ENCODE measurements around the gene ACTN2. TPM values are rescaled to one million over a fixed set of nuclear protein-coding genes. Genes with fewer than 3 reads are reported as not detected.

ACTN2 gene
- total and polyA plus RNA-seq, 3 experiments from 2014 or later, result not detected

DNA sequence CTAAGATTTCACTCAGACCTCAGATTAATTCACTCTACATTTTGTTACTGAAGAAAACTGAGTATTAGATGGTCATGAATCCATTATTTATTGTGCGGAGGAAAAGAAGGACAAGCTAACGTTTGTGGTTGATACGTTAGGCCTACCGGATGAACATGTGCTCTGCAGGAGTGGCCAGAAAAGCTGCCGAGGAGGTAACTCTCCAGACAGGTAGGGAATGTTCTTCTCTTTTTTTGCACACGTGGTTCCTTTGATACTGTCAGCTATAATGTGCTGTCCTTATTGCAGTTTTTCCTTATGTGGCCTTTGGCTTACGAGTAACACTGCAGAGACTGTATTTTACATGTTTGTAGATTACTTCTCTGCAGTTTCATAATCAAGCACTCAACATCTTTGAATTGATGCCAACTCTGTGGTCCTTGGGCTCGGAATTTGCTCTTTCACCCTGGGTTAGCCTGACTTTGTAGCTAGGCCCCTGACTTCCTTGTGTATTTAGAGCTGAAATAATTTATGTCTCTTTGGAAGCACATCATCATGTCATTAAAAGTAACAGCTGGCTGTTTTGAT, 122.3 kb downstream of the ACTN2 start:
- H3K4me1 ChIP-seq (ENCODE audit: insufficient read depth, low read length), result no peaks in the 10 kb centered on the region
- H3K9me3 Mint-ChIP-seq, result no peaks in the 10 kb centered on the region
- no peak overlapping the region for H3K4me3 Mint-ChIP-seq
- no peaks in the 10 kb centered on the region for H3K27me3 Mint-ChIP-seq
- H3K36me3 ChIP-seq (ENCODE audit: insufficient read depth, low read length), result peaks cover 38% of the 10 kb centered on the region
- peaks cover 12 to 26% (median 24%) of the 10 kb centered on the region in 3 donors for H3K4me1 Mint-ChIP-seq
- H3K27me3 ChIP-seq (ENCODE audit: insufficient read depth, low read length, poor library complexity, severe bottlenecking), result no peaks in the 10 kb centered on the region
- CTCF ChIA-PET, result no interaction called here
- no peaks in the 10 kb centered on the region for H3K9me3 ChIP-seq (ENCODE audit: low read length)
- DNase-seq, result no peak
- peaks cover 19 to 90% (median 31%) of the 10 kb centered on the region in 3 donors for H3K36me3 Mint-ChIP-seq
- H3K27ac Mint-ChIP-seq, result no peak overlapping the region
- no peak overlapping the region for H3K27ac ChIP-seq (ENCODE audit: low read depth, low read length)
- H3K4me3 ChIP-seq (ENCODE audit: low read length), result no peak overlapping the region
- POLR2A ChIA-PET, result no interaction called here

DNA sequence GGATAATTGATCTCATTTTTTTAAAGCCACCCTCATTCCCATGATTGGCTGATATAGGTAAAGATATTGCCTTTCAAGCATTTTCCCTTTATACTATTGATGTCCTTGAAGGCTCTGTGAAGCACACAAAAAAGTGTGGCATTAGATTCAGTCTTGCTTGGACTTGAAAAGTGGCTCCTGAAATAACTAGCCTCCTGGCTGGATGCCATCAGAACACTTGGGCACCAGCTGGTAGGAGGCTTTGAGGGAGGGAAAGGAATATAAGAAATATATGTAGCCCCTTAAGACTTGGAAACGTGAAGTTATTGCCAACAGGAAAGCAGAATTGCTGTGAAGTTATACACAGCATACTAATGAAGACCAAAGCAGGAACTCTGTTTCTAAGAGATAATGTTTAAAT, 122.8 kb downstream of the ACTN2 start:
- H3K27me3 Mint-ChIP-seq, result no peaks in the 10 kb centered on the region
- CTCF ChIA-PET, result no interaction called here
- no peaks in the 10 kb centered on the region for H3K9me3 ChIP-seq (ENCODE audit: low read length)

DNA sequence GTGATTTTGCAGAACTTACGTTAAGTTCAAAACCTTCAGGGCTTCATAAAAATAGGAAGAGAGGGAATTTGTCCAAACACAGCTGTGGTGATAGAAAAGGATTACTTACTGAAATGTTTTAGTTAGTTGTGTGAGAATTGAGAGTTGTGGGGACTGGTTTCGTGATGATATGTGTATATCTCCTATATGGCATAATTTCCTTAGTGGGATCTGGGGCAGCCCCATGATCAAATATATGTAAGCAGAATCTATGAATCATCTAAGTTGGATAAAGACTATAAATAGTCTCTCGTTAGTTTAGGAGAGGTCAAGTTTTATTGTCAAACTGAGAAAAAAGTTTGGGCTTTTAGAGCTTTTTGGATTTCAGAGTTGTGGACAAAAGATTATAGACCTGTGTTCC, 123.7 kb downstream of the ACTN2 start:
- Histone ChIP-seq H3K4me1 (ENCODE audit: insufficient read depth, low read length) (no peaks in the 10 kb centered on the region), H3K27ac (ENCODE audit: low read depth, low read length) (no peak overlapping the region), H3K27me3 (ENCODE audit: insufficient read depth, low read length, poor library complexity, severe bottlenecking) (no peaks in the 10 kb centered on the region), H3K4me3 (ENCODE audit: low read length) (no peak overlapping the region), H3K36me3 (ENCODE audit: insufficient read depth, low read length) (peaks cover 40% of the 10 kb centered on the region), H3K9me3 (ENCODE audit: low read length) (no peaks in the 10 kb centered on the region)
- Mint-ChIP-seq H3K36me3 (peaks cover 19 to 93% (median 36%) of the 10 kb centered on the region in 3 donors), H3K9me3 (no peaks in the 10 kb centered on the region), H3K4me3 (no peak overlapping the region), H3K27me3 (no peaks in the 10 kb centered on the region), H3K27ac (no peak overlapping the region), H3K4me1 (peaks cover 7 to 16% (median 16%) of the 10 kb centered on the region in 3 donors)
- POLR2A ChIA-PET, result interaction anchor here (0.5 kb wide), 1 partner anchor 1643 kb away, joined by 3 read pairs; no protein-coding TSS in a partner anchor
- CTCF ChIA-PET, result interaction anchor here (1.2 kb wide), 1 partner anchor 15 kb away, joined by 3 read pairs; the partner anchor contains the start of gene MTR
- no peak for DNase-seq

More for the DNA sequence above, 122.8 kb downstream of the ACTN2 start:
- peaks cover 40% of the 10 kb centered on the region for H3K36me3 ChIP-seq (ENCODE audit: insufficient read depth, low read length)
- no peaks in the 10 kb centered on the region for H3K27me3 ChIP-seq (ENCODE audit: insufficient read depth, low read length, poor library complexity, severe bottlenecking)
- no peaks in the 10 kb centered on the region for H3K9me3 Mint-ChIP-seq
- peaks cover 12 to 23% (median 21%) of the 10 kb centered on the region in 3 donors for H3K4me1 Mint-ChIP-seq
- H3K27ac Mint-ChIP-seq, result peak overlapping the region in 1 of 8 donors; percentile 4
- POLR2A ChIA-PET, result no interaction called here
- no peak for DNase-seq
- H3K36me3 Mint-ChIP-seq, result peaks cover 19 to 90% (median 35%) of the 10 kb centered on the region in 3 donors
- no peak overlapping the region for H3K4me3 ChIP-seq (ENCODE audit: low read length)
- H3K27ac ChIP-seq (ENCODE audit: low read depth, low read length), result no peak overlapping the region
- H3K4me1 ChIP-seq (ENCODE audit: insufficient read depth, low read length), result no peaks in the 10 kb centered on the region
- H3K4me3 Mint-ChIP-seq, result no peak overlapping the region

DNA sequence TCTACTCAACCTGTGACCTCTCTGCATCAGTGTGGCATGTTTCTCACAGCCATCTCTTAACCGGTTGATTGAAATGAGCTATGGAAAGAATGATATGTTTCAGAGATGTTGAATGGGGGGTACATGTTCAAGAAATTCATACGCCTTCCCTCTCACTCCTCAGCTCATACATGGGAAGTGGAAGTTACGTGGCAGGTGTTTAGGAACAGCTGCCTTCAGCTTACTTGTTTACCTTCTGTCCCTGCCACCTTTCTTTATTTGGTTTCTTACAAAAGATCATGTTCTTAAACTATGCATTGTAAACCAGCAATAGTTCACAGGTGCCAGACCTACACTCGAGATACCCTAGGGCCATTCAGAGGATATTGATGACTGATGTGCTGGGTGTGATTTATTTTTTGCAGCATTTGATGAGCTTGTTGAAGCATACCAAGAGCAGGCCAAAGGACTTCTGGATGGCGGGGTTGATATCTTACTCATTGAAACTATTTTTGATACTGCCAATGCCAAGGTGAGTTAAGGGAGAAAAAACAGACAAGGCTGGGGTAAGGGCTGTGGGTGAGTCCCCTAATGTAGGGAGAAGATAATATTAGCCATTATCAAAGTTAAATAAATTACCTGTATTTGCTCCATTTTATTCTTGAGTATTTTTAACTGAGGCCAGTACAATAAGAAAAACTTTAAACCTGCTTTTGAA, 126.2 kb downstream of the ACTN2 start:
- peak overlapping the region in 1 of 8 donors; percentile 13 for H3K27ac Mint-ChIP-seq
- peaks cover 0 to 4% (median 0%) of the 10 kb centered on the region in 3 donors for H3K4me1 Mint-ChIP-seq
- DNase-seq, result no peak
- H3K9me3 ChIP-seq (ENCODE audit: low read length), result no peaks in the 10 kb centered on the region
- no peaks in the 10 kb centered on the region for H3K4me1 ChIP-seq (ENCODE audit: insufficient read depth, low read length)
- no peak overlapping the region for H3K4me3 Mint-ChIP-seq
- H3K36me3 Mint-ChIP-seq, result peaks cover 19 to 95% (median 41%) of the 10 kb centered on the region in 3 donors
- no peak overlapping the region for H3K4me3 ChIP-seq (ENCODE audit: low read length)
- POLR2A ChIA-PET, result no interaction called here
- H3K36me3 ChIP-seq (ENCODE audit: insufficient read depth, low read length), result peaks cover 51% of the 10 kb centered on the region
- CTCF ChIA-PET, result no interaction called here
- H3K27me3 ChIP-seq (ENCODE audit: insufficient read depth, low read length, poor library complexity, severe bottlenecking), result no peaks in the 10 kb centered on the region
- H3K27me3 Mint-ChIP-seq, result no peaks in the 10 kb centered on the region
- no peaks in the 10 kb centered on the region for H3K9me3 Mint-ChIP-seq
- H3K27ac ChIP-seq (ENCODE audit: low read depth, low read length), result no peak overlapping the region

Other genes starting within 250 kb of the ACTN2 start
- 10 to 100 TPM; 47.3 to 48.9 TPM for gene LGALS8, start 162.5 kb upstream of the ACTN2 start, total RNA-seq
- 54.4 TPM for gene LGALS8, start 162.5 kb upstream of the ACTN2 start, polyA plus RNA-seq
- 100 to 1,000 TPM; 101 to 106 TPM for gene HEATR1, start 82.0 kb upstream of the ACTN2 start, total RNA-seq
- 14.2 TPM for gene HEATR1, start 82.0 kb upstream of the ACTN2 start, polyA plus RNA-seq
- gene MTR, start 108.8 kb downstream of the ACTN2 start, total RNA-seq, result 10 to 100 TPM; 48.0 to 52.8 TPM
- 21.1 TPM for gene MTR, start 108.8 kb downstream of the ACTN2 start, polyA plus RNA-seq